ENCODE data around the gene PTPRN2. TPM values are rescaled to one million over a fixed set of nuclear protein-coding genes. Genes with fewer than 3 reads are reported as not detected.

PTPRN2 gene
- polyA plus RNA-seq, 1 experiment, result 0.31 TPM

GRCh38 chr7:157809863-157810851 lies 777.5 kb downstream of the PTPRN2 start:
- Histone ChIP-seq H3K36me3 (ENCODE audit: control insufficient read depth, insufficient read depth, low read length) (no peaks in the 10 kb centered on the region), H3K4me3 (ENCODE audit: low read depth, low read length) (no peak overlapping the region), H3K27me3 (ENCODE audit: control insufficient read depth, insufficient read depth, low read length) (no peaks in the 10 kb centered on the region)
- CTCF ChIA-PET, result interaction anchor here (0.6 kb wide), 1 partner anchor 660 kb away, joined by 3 read pairs; no protein-coding TSS in a partner anchor
- TF ChIP-seq, protein P1, sequence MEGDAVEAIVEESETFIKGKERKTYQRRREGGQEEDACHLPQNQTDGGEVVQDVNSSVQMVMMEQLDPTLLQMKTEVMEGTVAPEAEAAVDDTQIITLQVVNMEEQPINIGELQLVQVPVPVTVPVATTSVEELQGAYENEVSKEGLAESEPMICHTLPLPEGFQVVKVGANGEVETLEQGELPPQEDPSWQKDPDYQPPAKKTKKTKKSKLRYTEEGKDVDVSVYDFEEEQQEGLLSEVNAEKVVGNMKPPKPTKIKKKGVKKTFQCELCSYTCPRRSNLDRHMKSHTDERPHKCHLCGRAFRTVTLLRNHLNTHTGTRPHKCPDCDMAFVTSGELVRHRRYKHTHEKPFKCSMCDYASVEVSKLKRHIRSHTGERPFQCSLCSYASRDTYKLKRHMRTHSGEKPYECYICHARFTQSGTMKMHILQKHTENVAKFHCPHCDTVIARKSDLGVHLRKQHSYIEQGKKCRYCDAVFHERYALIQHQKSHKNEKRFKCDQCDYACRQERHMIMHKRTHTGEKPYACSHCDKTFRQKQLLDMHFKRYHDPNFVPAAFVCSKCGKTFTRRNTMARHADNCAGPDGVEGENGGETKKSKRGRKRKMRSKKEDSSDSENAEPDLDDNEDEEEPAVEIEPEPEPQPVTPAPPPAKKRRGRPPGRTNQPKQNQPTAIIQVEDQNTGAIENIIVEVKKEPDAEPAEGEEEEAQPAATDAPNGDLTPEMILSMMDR (IDR thresholded peaks at IDR 0.05; ENCODE audit: insufficient read depth, low read depth, low read length), result no peak
- POLR2A ChIA-PET, result no interaction called here
- DNase-seq (ENCODE audit: low read depth), result no peak

- ChIA-PET CTCF (no interaction called here), POLR2A (no interaction called here)
- no peaks in the 10 kb centered on the region for H3K27me3 ChIP-seq (ENCODE audit: control insufficient read depth, insufficient read depth, low read length)
- TF ChIP-seq, protein P1 (IDR thresholded peaks at IDR 0.05; ENCODE audit: insufficient read depth, low read depth, low read length), result no peak
- H3K36me3 ChIP-seq (ENCODE audit: control insufficient read depth, insufficient read depth, low read length), result no peaks in the 10 kb centered on the region
- no peak for DNase-seq (ENCODE audit: low read depth)
- no peak overlapping the region for H3K4me3 ChIP-seq (ENCODE audit: low read depth, low read length)
Measured at GRCh38 chr7:157809154-157809862, 778.3 kb downstream of the PTPRN2 start.

DNA sequence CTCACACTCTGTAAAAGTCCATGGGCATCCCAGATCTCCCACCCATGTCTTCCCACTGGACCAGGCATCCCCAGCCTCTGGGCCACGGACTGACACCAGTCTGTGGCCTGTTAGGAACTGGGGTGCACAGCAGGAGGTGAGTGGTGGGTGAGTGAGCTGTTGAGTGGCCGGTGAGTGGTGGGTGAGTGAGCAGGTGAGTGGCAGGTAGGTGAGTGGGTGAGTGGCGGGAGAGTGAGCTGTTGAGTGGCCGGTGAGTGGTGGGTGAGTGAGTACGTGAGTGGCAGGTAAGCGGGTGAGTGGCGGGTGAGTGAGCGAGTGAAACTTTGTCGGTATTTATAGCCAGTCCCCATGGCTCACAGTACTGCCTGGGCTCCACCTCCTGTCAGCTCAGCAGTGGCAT lies 779.6 kb downstream of the PTPRN2 start:
- TF ChIP-seq, protein P1 (IDR thresholded peaks at IDR 0.05; ENCODE audit: insufficient read depth, low read depth, low read length), result no peak
- Histone ChIP-seq H3K4me3 (ENCODE audit: low read depth, low read length) (no peak overlapping the region), H3K36me3 (ENCODE audit: control insufficient read depth, insufficient read depth, low read length) (no peaks in the 10 kb centered on the region), H3K27me3 (ENCODE audit: control insufficient read depth, insufficient read depth, low read length) (no peaks in the 10 kb centered on the region)
- ChIA-PET POLR2A (no interaction called here), CTCF (no interaction called here)
- no peak for DNase-seq (ENCODE audit: low read depth)

- POLR2A ChIA-PET, result no interaction called here
- no peaks in the 10 kb centered on the region for H3K27me3 ChIP-seq (ENCODE audit: control insufficient read depth, insufficient read depth, low read length)
- H3K4me3 ChIP-seq (ENCODE audit: low read depth, low read length), result no peak overlapping the region
- DNase-seq (ENCODE audit: low read depth), result no peak
- H3K36me3 ChIP-seq (ENCODE audit: control insufficient read depth, insufficient read depth, low read length), result no peaks in the 10 kb centered on the region
- TF ChIP-seq, protein P1 (IDR thresholded peaks at IDR 0.05; ENCODE audit: insufficient read depth, low read depth, low read length), result no peak
- CTCF ChIA-PET, result no interaction called here
Measured at GRCh38 chr7:157807510-157807909, 780.1 kb downstream of the PTPRN2 start.

- TF ChIP-seq, protein P1 (IDR thresholded peaks at IDR 0.05; ENCODE audit: insufficient read depth, low read depth, low read length), result no peak
- H3K27me3 ChIP-seq (ENCODE audit: control insufficient read depth, insufficient read depth, low read length), result no peaks in the 10 kb centered on the region
- H3K36me3 ChIP-seq (ENCODE audit: control insufficient read depth, insufficient read depth, low read length), result no peaks in the 10 kb centered on the region
- CTCF ChIA-PET, result no interaction called here
- POLR2A ChIA-PET, result no interaction called here
- H3K4me3 ChIP-seq (ENCODE audit: low read depth, low read length), result no peak overlapping the region
- no peak for DNase-seq (ENCODE audit: low read depth)
Measured at GRCh38 chr7:157806711-157807110, 780.9 kb downstream of the PTPRN2 start.

Measured in BJ (cell line).